GM23338 (cell line): ENCODE data around the gene CFAP58. TPM values are rescaled to one million over a fixed set of nuclear protein-coding genes. Genes with fewer than 3 reads are reported as not detected.

Source experiments
- ATAC-seq: fragments of 200-7000 bp; cut with Tn5 transposase; 3 replicates; pipeline ENCODE4 v1.9.1; 2020
- DNase-seq: peaks from one replicate; pipeline ENCODE4 v3.0.0-alpha.2; 2015; ENCODE audit warnings: low spot score
- H2AFZ ChIP-seq: fragments of 200-600 bp; sonication (generic); 2 replicates; pipeline ENCODE4 v1.8.0; 2016; ENCODE audit warnings: antibody characterized with exemption, mild to moderate bottlenecking, moderate library complexity
- H3F3A ChIP-seq: fragments of 200-600 bp; sonication (generic); replicated peaks from 2 replicates; pipeline ENCODE4 v1.8.0; 2017; ENCODE audit warnings: antibody characterized with exemption, mixed run types, low read depth
- H3K27ac ChIP-seq: fragments of 200-600 bp; sonication (generic); 2 replicates; pipeline ENCODE4 v1.6.1; 2016; ENCODE audit warnings: low read depth
- H3K27me3 ChIP-seq: fragments of 200-600 bp; sonication (generic); 2 replicates; pipeline ENCODE4 v1.8.0; 2016; ENCODE audit warnings: mild to moderate bottlenecking, mixed run types, moderate library complexity; ENCODE audit not compliant: insufficient read depth
- H3K36me3 ChIP-seq: fragments of 200-600 bp; sonication (generic); 2 replicates; pipeline ENCODE4 v1.8.0; 2016; ENCODE audit warnings: mild to moderate bottlenecking; ENCODE audit not compliant: insufficient read depth
- H3K4me1 ChIP-seq: fragments of 200-600 bp; sonication (generic); 2 replicates; pipeline ENCODE4 v1.8.0; 2016; ENCODE audit warnings: mild to moderate bottlenecking, moderate library complexity; ENCODE audit not compliant: insufficient read depth
- H3K4me2 ChIP-seq: fragments of 200-600 bp; sonication (generic); 2 replicates; pipeline ENCODE4 v1.7.1; 2017; ENCODE audit warnings: mixed run types
- H3K4me3 ChIP-seq: fragments of 200-600 bp; sonication (generic); 2 replicates; pipeline ENCODE4 v1.6.1; 2016; ENCODE audit warnings: mixed run types
- H3K79me2 ChIP-seq: fragments of 200-600 bp; sonication (generic); replicated peaks from 2 replicates; pipeline ENCODE4 v1.8.0; 2017; ENCODE audit warnings: mild to moderate bottlenecking; ENCODE audit not compliant: insufficient read depth
- H3K9me2 ChIP-seq: fragments of 200-600 bp; sonication (generic); 2 replicates; pipeline ENCODE4 v1.8.0; 2017; ENCODE audit not compliant: insufficient read depth
- H4K20me1 ChIP-seq: fragments of 200-600 bp; sonication (generic); replicated peaks from 2 replicates; pipeline ENCODE4 v1.8.0; 2017; ENCODE audit warnings: mild to moderate bottlenecking; ENCODE audit not compliant: insufficient read depth
- H3K27ac Mint-ChIP-seq: 2 replicates; pipeline ENCODE4 v1.8.0; 2020; ENCODE audit warnings: inconsistent platforms, mild to moderate bottlenecking, moderate library complexity, mixed read lengths
- H3K27me3 Mint-ChIP-seq: 3 replicates; pipeline ENCODE4 v1.8.0; 2022; ENCODE audit warnings: low read depth, mild to moderate bottlenecking, moderate library complexity, mixed read lengths, inconsistent platforms; ENCODE audit not compliant: insufficient read depth, poor library complexity
- H3K36me3 Mint-ChIP-seq: 3 replicates; pipeline ENCODE4 v1.8.0; 2021; ENCODE audit warnings: low read depth, mild to moderate bottlenecking, inconsistent platforms, moderate library complexity, mixed read lengths
- H3K4me1 Mint-ChIP-seq: 3 replicates; pipeline ENCODE4 v1.8.0; 2020; ENCODE audit warnings: mild to moderate bottlenecking, inconsistent platforms, mixed read lengths
- H3K4me3 Mint-ChIP-seq: 3 replicates; pipeline ENCODE4 v1.8.0; 2021; ENCODE audit warnings: moderate library complexity, mild to moderate bottlenecking, inconsistent platforms, mixed read lengths
- H3K9me3 Mint-ChIP-seq: 3 replicates; pipeline ENCODE4 v1.8.0; 2020; ENCODE audit warnings: moderate library complexity, mild to moderate bottlenecking, inconsistent platforms, mixed read lengths
- ETS1 ChIP-seq: IDR thresholded peaks from 2 replicates; pipeline ENCODE4 v1.6.1; 2016; ENCODE audit warnings: antibody characterized with exemption
- EZH2phosphoT487 ChIP-seq: fragments of 200-600 bp; sonication (generic); IDR thresholded peaks from one replicate; pipeline ENCODE4 v1.8.1; 2018; ENCODE audit warnings: antibody characterized with exemption; ENCODE audit not compliant: unreplicated experiment
- ZNF462 ChIP-seq: fragments of 250-450 bp; sonication (Bioruptor Pico); IDR thresholded peaks from 2 replicates; pipeline ENCODE4 v1.5.0; 2020; ENCODE audit warnings: mild to moderate bottlenecking, moderate library complexity
- polyA plus RNA-seq: library from polyadenylated mRNA; unstranded; fragments of >200 nt; fragmentation: Nextera tagmentation; extraction: Ambion mirVana; gene quantifications from 2 replicates; pipeline ENCODE4 v1.2.1, GENCODE V29; 2016
- total RNA-seq: library from RNA; depleted of rRNA; stranded (reverse); fragments of >200 nt; shearing (Covaris generic); gene quantifications from 2 replicates; pipeline ENCODE4 v1.2.3, GENCODE V29; 2014

Gene CFAP58
- total and polyA plus RNA-seq, 2 experiments from 2014 or later, result 0.63 to 0.89 TPM

GRCh38 chr10:104380336-104380735 is 26.7 kb downstream of the CFAP58 start (continued):
- no peak for TF ChIP-seq ZNF462 (CRISPR knock-in tag)

DNA sequence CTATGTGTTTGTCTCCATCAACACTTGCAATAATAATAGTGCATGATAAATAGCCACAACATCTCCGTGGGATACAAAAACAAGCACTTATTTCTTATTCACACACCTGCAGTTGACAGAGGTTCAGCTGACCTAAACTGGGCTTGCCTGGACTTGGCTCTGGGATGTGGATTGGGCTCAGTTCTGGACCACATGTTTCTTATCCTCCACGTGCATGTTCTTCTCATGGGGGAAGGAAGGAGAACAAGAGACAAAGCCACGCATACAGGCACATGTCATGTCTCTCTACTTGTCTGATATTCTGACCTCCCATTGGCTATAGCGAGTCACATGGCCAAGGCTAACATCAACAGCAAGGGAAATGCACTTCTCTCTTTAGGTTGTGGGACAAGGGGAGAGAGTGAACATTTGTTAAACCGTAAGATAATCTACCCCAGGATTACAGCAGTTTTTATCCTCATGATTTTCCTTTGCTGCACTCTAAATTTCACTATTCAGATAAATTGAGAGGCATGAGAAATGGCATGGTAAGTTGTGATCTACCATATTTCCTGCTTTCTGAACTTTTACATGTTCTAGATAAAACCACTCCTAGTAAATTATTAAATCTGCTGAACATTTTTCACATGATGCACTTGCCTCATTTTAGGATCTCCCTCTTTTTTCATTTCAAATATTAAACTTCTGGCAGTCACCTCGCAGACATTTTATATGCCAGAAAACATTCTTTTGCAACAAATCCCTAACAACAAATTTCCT is 33.7 kb downstream of the CFAP58 start:
- Histone ChIP-seq H2AFZ (peak overlapping the region; percentile 73; the same call in 1 of the 2 replicates), H3K27me3 (no peaks in the 10 kb centered on the region)

More for the DNA sequence above, 33.7 kb downstream of the CFAP58 start:
- no peaks in the 10 kb centered on the region for H3F3A ChIP-seq
- H3K27ac ChIP-seq, result no peak overlapping the region
- no peaks in the 10 kb centered on the region for H3K9me3 Mint-ChIP-seq
- H3K79me2 ChIP-seq, result no peaks in the 10 kb centered on the region
- H3K27ac Mint-ChIP-seq, result no peak overlapping the region
- H3K27me3 Mint-ChIP-seq, result no peaks in the 10 kb centered on the region
- no peak for ATAC-seq
- no peaks in the 10 kb centered on the region for H3K36me3 ChIP-seq
- peaks cover 9% of the 10 kb centered on the region; the same call in 1 of the 2 replicates for H3K9me2 ChIP-seq
- H3K4me3 ChIP-seq, result no peak overlapping the region
- H4K20me1 ChIP-seq, result no peaks in the 10 kb centered on the region
- H3K4me1 Mint-ChIP-seq, result peaks cover 9% of the 10 kb centered on the region
- H3K4me2 ChIP-seq, result no peak overlapping the region
- H3K36me3 Mint-ChIP-seq, result no peaks in the 10 kb centered on the region
- H3K4me3 Mint-ChIP-seq, result no peak overlapping the region
- no peaks in the 10 kb centered on the region; the same call in 1 of the 2 replicates for H3K4me1 ChIP-seq
- TF ChIP-seq ETS1, result no peak
- no peak for TF ChIP-seq EZH2phosphoT487
- DNase-seq, result no peak
